Stimulated activated CD4-positive, alpha-beta T cell treated with anti-CD3 and anti-CD28 coated beads, Interleukin-15, amount 100 ng/mL, for 48 hours (primary cell): ENCODE measurements around the gene EMC9.
A peak's percentile ranks its signal among the peaks of the same experiment; 100 is the strongest.

ENCODE experiments used
- DNase-seq, 2 donors: peaks; one replicate each; pipeline ENCODE4 v3.0.0-alpha.2; 2020; ENCODE audit warnings: low read depth in 2 of 2

EMC9 gene

GRCh38 chr14:24141097-24141880 lies at the start of gene EMC9:
EMC9 (minus strand) TSS chr14:24141591; CDS start chr14:24141304, 287 bp downstream.
- peak; percentile 100 for DNase-seq

- no peak for DNase-seq
These were observed 49.0 kb upstream of the EMC9 start for GRCh38 chr14:24190416-24190815.

GRCh38 chr14:24189460-24189859 lies 48.1 kb upstream of the EMC9 start:
- DNase-seq: no peak

- DNase-seq: no peak
These were observed 47.6 kb upstream of the EMC9 start for GRCh38 chr14:24189059-24189375.

GRCh38 chr14:24188251-24189058 lies 47.1 kb upstream of the EMC9 start, which contains the start of gene IPO4:
IPO4 (minus strand) TSS chr14:24188816; CDS start chr14:24188787, 29 bp downstream.
- peak; percentile 92 to 94 for DNase-seq

GRCh38 chr14:24187539-24187915 lies 46.1 kb upstream of the EMC9 start:
- DNase-seq: no peak

- DNase-seq: no peak
These were observed 45.6 kb upstream of the EMC9 start for GRCh38 chr14:24186831-24187538.

- DNase-seq: no peak
These were observed 44.4 kb upstream of the EMC9 start for GRCh38 chr14:24185741-24186140.

GRCh38 chr14:24185026-24185425 lies 43.6 kb upstream of the EMC9 start:
- no peak for DNase-seq

- DNase-seq: no peak
These were observed 42.9 kb upstream of the EMC9 start for GRCh38 chr14:24184104-24184970.

- DNase-seq: no peak
These were observed 41.7 kb upstream of the EMC9 start for GRCh38 chr14:24183014-24183481.

- DNase-seq: no peak
These were observed 40.9 kb upstream of the EMC9 start for GRCh38 chr14:24182110-24182882.

GRCh38 chr14:24181371-24182077 lies 40.1 kb upstream of the EMC9 start:
- no peak for DNase-seq

GRCh38 chr14:24179961-24180796 lies 38.8 kb upstream of the EMC9 start:
- DNase-seq: no peak

- no peak for DNase-seq
These were observed 38.0 kb upstream of the EMC9 start for GRCh38 chr14:24179294-24179960.

GRCh38 chr14:24178399-24179178 lies 37.2 kb upstream of the EMC9 start:
- no peak for DNase-seq

GRCh38 chr14:24177891-24178290 lies 36.5 kb upstream of the EMC9 start:
- no peak for DNase-seq
